NCI-H345 treated with DMSO at 0.1 percent for 48 hours (cell line): ENCODE data around the gene SAMHD1.
"Not testable (repeated sequence)": the region's sequence is repeated elsewhere in the genome, so short reads cannot be mapped to it uniquely, and the experiment has no call there.

Source experiments
- DNase-seq: peaks from one replicate; lab custom pipeline; 2025; ENCODE audit not compliant: unreplicated experiment; lab: John Stamatoyannopoulos, UW

SAMHD1 gene

DNA sequence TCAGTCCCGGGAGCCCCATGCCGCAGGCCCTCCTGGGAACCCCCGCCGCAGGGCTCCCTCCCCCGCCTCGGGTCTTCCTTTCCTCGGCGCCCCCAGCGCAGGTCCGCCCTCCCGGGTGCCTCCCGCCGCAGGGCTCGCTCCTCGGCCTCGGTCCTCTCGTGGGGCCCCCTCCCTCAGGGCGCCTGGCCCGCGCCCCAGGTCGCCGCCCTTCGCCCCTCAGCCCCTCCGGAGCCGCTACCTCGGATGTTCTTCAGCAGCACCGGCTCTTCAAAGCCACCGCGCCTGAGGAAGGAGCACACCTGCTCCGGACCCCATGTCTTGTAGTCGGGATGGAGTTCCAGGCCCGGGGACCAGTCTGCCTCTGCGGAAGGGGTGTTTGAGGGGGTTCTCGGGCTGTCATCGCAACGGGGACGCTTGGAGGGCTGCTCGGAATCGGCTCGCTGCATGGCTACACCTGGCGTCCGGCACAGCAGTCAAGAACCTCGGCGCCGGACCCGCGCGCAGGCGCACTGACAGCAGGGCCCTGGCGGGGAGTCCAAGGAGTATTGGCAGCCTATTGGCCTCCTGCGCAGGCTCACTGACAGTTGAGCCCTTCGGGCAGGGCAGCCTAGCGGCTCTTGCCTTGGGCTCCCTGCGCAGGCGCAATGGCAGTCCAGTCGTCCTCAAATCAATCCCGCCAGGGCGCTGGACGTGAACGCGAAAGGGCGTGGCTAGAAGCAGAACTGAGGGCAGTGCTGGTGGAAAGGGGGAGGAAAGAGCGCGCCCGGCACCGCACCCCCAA lies at the start of gene SAMHD1:
TSS of gene SAMHD1 (minus strand) at position 511 of the 781 bp plus-strand sequence. CDS start at position 446, 65 bp downstream.
- DNase-seq: peak; percentile 99

GRCh38 chr20:37000171-37000570 lies 48.7 kb upstream of the SAMHD1 start:
- DNase-seq: not testable (repeated sequence)

DNA sequence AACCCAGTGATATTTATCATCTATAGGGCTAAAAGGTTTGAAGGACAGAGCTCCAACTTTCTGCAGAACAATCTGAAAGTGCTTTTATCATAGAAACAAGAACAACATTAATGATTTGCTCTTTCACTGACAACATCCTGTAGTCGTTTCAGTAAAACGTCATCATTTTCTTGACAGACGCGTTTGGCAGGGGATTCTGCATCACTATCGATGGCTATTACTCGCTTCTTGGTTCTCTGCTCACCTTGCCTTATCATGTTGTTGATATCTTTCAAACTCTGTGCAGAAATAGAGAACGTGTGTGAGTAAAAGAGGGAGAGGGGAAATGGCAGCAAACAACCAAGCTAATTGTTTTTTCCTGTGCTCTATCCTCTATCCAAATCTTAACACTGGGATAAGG lies 47.1 kb upstream of the SAMHD1 start:
- DNase-seq: no peak

- DNase-seq: no peak
Measured at GRCh38 chr20:36997121-36997520, 45.6 kb upstream of the SAMHD1 start.

DNA sequence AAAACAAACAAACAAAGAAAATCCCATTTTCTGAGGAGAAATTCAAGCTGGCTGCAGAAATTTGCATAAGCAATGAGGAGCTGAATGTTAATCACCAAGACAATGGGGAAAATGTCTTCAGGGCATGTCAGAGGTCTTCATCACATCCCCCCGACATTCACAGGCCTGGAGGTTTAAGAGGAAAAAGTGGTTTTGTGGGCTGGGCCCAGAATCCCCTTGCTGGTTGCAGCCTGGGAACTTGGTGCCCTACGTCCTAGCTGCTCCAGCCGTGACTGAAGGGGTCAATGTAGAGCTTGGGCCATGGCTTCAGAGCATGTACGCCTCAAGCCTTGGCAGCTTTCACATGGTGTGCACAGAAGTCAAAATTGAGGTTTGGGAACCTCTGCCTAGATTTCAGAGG lies 42.7 kb upstream of the SAMHD1 start:
- not testable (repeated sequence) for DNase-seq

DNA sequence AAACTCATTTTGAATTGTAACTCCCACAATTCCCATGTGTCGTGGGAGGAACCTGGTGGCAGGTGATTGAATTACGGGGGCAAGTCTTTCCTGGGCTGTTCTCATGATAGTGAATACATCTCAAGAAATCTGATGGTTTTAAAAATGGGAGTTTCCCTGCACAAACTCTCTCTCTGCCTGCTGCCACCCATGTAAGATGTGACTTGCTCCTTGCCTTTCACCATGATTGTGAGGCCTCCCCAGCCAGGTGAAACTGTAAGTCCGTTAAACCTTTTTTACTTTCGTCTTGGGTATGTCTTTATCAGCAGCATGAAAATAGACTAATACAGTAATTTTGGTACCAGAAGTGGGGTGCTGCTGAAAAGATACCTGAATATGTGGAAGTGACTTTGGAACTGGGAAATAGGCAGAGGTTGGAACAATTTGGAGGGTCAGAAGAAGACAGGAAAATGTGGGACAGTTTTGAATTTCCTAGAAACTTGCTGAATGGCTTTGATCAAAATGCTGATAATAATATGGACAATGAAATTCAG lies 41.4 kb upstream of the SAMHD1 start:
- DNase-seq: no peak

GRCh38 chr20:36991703-36992102 lies 40.2 kb upstream of the SAMHD1 start:
- no peak for DNase-seq

- DNase-seq: no peak
Measured at GRCh38 chr20:36989797-36990196, 38.3 kb upstream of the SAMHD1 start.

DNA sequence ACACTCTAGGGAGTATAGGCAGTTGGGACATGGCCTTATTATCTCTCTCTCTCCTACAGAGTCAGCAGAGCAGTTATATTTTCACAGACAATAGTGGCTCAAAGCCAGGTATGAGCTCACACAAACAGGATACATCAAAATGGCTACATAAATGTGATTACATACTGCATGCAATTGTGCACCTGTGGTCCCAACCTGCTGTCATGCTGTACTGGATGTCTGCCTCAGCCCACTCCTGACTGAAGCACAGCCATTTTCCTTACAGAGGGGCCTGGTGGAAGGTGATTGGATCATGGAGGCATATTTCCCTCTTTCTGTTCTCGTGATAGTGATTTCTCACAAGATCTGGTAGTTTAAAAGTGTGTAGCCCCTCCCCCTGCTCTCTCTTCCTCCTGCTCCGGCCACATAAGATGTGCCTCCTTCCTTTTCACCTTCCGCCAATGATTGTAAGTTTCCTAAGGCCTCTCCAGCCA lies 37.0 kb upstream of the SAMHD1 start:
- DNase-seq: no peak

DNA sequence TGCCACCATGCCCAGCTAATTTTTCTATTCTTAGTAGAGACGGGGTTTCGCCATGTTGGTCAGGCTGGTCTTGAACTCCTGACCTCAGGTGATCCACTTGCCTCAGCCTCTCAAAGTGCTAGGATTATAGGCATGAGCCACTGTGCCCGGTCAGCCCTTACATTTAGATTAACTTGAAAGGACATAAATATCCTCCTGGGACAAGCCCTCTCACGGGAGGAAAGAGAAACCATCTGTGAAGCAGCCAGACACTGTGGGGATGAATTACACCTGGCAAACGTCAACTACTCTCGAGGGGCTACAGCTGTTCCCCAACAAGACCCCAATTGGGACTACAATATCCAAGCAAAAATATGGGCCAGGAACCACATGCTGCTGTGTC lies 32.7 kb upstream of the SAMHD1 start:
- DNase-seq: no peak

GRCh38 chr20:36975099-36975818 lies 23.8 kb upstream of the SAMHD1 start:
- DNase-seq: no peak

GRCh38 chr20:36974660-36975059 lies 23.2 kb upstream of the SAMHD1 start:
- DNase-seq: no peak

DNA sequence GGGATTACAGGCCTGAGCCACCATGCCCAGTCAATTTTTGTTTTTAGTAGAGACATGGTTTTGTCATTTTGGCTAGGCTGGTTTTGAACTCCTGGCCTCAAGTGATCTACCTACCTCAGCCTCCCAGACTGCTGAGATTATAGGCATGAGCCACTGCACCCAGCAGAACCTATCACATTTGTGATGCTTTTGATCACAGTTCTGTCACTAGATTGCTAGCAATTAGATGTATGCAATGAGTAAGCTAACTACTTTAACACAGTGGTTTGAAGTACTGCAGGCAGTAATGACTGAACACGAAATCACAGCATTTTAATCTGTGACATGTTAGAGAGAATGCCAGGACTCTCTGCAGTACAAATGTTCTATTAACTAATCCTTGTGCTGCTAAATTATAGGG lies 19.6 kb upstream of the SAMHD1 start:
- no peak for DNase-seq

- no peak for DNase-seq
Measured at GRCh38 chr20:36969478-36970186, 18.1 kb upstream of the SAMHD1 start.

- DNase-seq: no peak
Measured at GRCh38 chr20:36969051-36969450, 17.5 kb upstream of the SAMHD1 start.

DNA sequence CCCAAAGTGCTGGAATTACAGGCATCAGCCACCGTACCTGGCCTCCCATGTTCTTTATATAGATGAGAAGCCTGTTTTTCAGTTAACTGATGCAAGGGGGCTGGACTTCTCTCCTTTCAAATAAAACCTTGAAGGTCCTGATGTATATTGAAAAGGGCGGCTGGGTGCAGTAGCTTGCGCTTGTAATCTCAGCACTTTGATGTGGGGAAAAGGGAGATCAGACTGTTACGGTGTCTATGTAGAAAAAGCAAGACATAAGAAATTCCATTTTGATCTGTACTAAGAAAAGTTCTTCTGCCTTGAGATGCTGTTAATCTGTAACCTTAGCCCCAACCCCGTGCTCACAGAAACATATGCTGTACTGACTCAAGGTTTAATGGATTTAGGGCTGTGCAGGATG lies 16.1 kb upstream of the SAMHD1 start:
- no peak for DNase-seq

DNA sequence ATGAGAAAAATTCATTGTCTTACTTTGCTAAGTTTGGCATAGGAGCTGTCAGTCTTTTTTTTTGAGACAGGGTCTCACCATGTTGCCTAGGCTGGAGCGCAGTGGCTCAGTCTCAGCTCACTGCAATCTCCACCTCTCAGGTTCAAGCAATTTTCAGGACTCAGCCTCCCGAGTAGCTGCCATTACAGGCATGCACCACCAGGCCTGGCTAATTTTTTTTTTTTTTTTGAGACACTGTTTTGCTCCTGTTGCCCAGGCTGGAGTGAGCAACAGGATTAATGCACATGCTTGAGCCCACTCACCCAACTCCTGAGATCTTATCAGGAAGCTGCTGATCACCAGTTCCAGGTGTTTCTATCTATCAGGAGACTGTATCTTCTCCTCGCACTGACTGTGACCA lies 15.5 kb upstream of the SAMHD1 start:
- DNase-seq: not testable (repeated sequence)

DNA sequence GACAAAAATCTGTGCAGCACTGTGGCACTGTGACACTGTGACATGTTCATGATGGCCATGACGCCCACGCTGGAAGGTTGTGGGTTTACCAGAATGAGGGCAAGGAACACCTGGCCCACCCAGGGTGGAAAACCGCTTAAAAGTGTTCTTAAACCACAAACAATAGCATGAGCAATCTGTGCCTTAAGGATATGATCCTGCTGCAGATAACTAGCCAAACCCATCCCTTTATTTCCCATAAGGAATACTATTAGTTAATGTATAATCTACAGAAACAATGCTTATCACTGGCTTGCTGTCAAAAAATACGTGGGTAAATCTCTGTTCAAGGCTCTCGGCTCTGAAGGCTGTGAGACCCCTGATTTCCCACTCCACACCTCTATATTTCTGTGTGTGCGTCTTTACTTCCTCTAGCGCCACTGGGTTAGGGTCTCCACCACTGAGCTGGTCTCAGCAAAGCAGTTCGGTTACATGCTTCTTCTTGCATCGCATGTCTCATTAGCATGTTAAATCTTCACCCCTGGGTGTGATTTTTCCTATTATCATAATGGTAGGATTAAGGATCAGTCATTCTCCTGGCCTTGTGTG lies 10.9 kb upstream of the SAMHD1 start:
- DNase-seq: not testable (repeated sequence)

GRCh38 chr20:36959242-36959641 lies 7.7 kb upstream of the SAMHD1 start:
- DNase-seq: no peak

DNA sequence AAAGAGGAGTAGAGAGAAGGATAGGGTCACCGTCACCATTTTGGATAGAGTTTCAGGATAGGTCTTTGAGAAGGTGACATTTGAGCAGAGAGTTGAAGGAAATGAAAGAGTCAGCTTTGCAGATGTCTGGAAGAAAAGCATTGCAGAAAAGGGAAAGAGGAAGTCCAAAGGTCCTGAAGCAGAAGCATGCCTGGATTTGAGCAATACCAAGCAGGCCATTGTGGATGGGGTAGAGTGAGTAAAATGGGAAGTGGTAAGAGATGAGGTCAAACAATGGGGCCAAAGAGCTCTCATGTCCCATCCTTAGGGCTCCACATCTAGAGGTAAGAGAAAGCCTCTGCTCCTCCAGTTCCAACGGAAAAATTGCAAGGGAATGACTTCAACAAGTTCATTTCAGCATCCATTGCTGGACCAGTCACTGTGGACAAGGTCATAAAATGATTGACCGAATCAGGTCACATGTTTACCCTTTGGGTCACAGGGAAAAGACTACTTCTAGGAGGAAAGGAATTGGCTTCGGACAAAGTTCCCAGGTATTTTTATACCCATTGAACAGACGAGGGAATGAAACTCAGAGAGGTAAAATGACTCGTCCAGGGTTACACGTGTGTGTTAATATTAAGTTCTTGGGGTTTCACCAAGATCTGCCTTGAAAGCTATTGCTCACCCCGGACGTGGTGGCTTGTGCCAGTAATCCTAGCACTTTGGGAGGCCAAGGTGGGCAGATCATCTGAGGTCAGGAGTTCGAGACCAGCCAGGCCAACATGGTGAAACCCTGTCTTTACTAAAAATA lies 6.6 kb upstream of the SAMHD1 start:
- no peak for DNase-seq
